ENCODE measurements around the gene SARDH.

DNA sequence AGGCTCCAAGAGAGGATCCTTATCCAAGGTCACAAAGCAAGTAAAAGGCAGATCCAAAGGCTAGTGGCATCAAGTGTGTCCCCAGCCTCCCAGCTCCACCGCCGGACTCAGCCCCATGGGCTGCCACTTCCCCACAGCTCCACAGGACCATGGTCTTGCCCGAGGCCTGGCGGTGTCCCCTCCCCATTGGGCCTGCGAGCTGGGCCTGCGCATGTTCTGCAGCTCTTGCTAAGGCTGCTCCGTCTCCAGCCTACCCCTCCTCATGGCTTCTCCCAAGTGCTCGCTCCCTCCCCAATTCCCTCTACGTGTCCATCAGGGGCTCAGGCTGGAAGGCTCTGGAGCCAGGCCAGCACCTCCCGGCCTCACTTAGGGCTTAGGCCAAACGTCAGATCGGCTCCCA lies 72.6 kb downstream of the SARDH start:
- no peak for TF ChIP-seq EZH2phosphoT487 (IDR thresholded peaks at IDR 0.05; ENCODE audit: low read length)
- TF ChIP-seq, protein P1, sequence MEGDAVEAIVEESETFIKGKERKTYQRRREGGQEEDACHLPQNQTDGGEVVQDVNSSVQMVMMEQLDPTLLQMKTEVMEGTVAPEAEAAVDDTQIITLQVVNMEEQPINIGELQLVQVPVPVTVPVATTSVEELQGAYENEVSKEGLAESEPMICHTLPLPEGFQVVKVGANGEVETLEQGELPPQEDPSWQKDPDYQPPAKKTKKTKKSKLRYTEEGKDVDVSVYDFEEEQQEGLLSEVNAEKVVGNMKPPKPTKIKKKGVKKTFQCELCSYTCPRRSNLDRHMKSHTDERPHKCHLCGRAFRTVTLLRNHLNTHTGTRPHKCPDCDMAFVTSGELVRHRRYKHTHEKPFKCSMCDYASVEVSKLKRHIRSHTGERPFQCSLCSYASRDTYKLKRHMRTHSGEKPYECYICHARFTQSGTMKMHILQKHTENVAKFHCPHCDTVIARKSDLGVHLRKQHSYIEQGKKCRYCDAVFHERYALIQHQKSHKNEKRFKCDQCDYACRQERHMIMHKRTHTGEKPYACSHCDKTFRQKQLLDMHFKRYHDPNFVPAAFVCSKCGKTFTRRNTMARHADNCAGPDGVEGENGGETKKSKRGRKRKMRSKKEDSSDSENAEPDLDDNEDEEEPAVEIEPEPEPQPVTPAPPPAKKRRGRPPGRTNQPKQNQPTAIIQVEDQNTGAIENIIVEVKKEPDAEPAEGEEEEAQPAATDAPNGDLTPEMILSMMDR (IDR thresholded peaks at IDR 0.05; ENCODE audit: low read length), result no peak
